Measurements from ENCODE around the gene PRSS50.

- no peak for TF ChIP-seq CTCF (IDR thresholded peaks at IDR 0.05; ENCODE audit: low read length)
- no peak for TF ChIP-seq EZH2 (optimal IDR thresholded peaks at IDR 0.05; ENCODE audit: low read depth, low read length)
- no peak for TF ChIP-seq EZH2phosphoT487 (IDR thresholded peaks at IDR 0.05; ENCODE audit: low read length)
These were observed 9.1 kb downstream of the PRSS50 start for GRCh38 chr3:46708401-46709156.
